ENCODE measurements around the gene SMTNL2. TPM values are rescaled to one million over a fixed set of nuclear protein-coding genes. Genes with fewer than 3 reads are reported as not detected.

The SMTNL2 gene
- total RNA-seq, 1 experiment from 2014 or later: 39.3 TPM

GRCh38 chr17:4560421-4560820 is 23.9 kb upstream of the SMTNL2 start, which contains the start of gene GGT6:
TSS of gene GGT6 (minus strand) at chr17:4560577. CDS start at chr17:4560521, 56 bp downstream.
- no peak for TF ChIP-seq CTCF (IDR thresholded peaks at IDR 0.05; ENCODE audit: insufficient read depth in 1 of 2, low read depth in 1 of 2, low read length in 1 of 2, severe bottlenecking in 1 of 2, unreplicated experiment in 1 of 2)
- Mint-ChIP-seq H3K27me3 (ENCODE audit: insufficient read depth, unreplicated experiment) (no peaks in the 10 kb centered on the region), H3K27ac (ENCODE audit: unreplicated experiment) (no peak within 1 kb of the TSS), H3K4me1 (ENCODE audit: low read depth, unreplicated experiment) (peaks cover 7% of the 10 kb centered on the region), H3K9me3 (ENCODE audit: unreplicated experiment) (no peaks in the 10 kb centered on the region), H3K4me3 (ENCODE audit: unreplicated experiment) (no peak within 1 kb of the TSS), H3K36me3 (ENCODE audit: insufficient read depth, unreplicated experiment) (peaks cover 13% of the 10 kb centered on the region)
- no peaks in the 10 kb centered on the region for H3K4me1 ChIP-seq
- no peaks in the 10 kb centered on the region for H3K27me3 ChIP-seq (replicated peaks; ENCODE audit: control insufficient read depth, insufficient read depth, low read length)
- POLR2A ChIA-PET: no interaction called here
- no TSS peak for BruUV-seq (replicated peaks)
- DNase-seq: no peak
- H3K36me3 ChIP-seq (ENCODE audit: control insufficient read depth, insufficient read depth, low read length): no peaks in the 10 kb centered on the region
- no peak within 1 kb of the TSS for H3K4me3 ChIP-seq (ENCODE audit: low read depth, low read length)
- CTCF ChIA-PET: no interaction called here
- H3K9me3 ChIP-seq: no peaks in the 10 kb centered on the region
- intact Hi-C loops (cut with micrococcal nuclease; ENCODE audit: unreplicated experiment): loop anchor here (10.0 kb wide), 1 partner anchor 134 kb away; no protein-coding TSS in a partner anchor

- no peak for DNase-seq
- H3K36me3 ChIP-seq (ENCODE audit: control insufficient read depth, insufficient read depth, low read length): no peaks in the 10 kb centered on the region
- no peaks in the 10 kb centered on the region for H3K27me3 ChIP-seq (replicated peaks; ENCODE audit: control insufficient read depth, insufficient read depth, low read length)
- intact Hi-C loops (cut with micrococcal nuclease; ENCODE audit: unreplicated experiment): loop anchor here (10.0 kb wide), 1 partner anchor 134 kb away; no protein-coding TSS in a partner anchor
- peak in 1 of 2 experiments; percentile 4 for TF ChIP-seq CTCF (IDR thresholded peaks at IDR 0.05; ENCODE audit: insufficient read depth in 1 of 2, low read depth in 1 of 2, low read length in 1 of 2, severe bottlenecking in 1 of 2, unreplicated experiment in 1 of 2)
- POLR2A ChIA-PET: no interaction called here
- Mint-ChIP-seq H3K27ac (ENCODE audit: unreplicated experiment) (no peak overlapping the region), H3K9me3 (ENCODE audit: unreplicated experiment) (no peaks in the 10 kb centered on the region), H3K4me1 (ENCODE audit: low read depth, unreplicated experiment) (peaks cover 4% of the 10 kb centered on the region), H3K4me3 (ENCODE audit: unreplicated experiment) (no peak overlapping the region), H3K36me3 (ENCODE audit: insufficient read depth, unreplicated experiment) (peaks cover 10% of the 10 kb centered on the region), H3K27me3 (ENCODE audit: insufficient read depth, unreplicated experiment) (no peaks in the 10 kb centered on the region)
- BruUV-seq (replicated peaks): no TSS peak
- CTCF ChIA-PET: no interaction called here
- no peaks in the 10 kb centered on the region for H3K4me1 ChIP-seq
- no peak overlapping the region for H3K4me3 ChIP-seq (ENCODE audit: low read depth, low read length)
- no peaks in the 10 kb centered on the region for H3K9me3 ChIP-seq
Observed at GRCh38 chr17:4560837-4561256, 23.5 kb upstream of the SMTNL2 start.

- H3K27ac Mint-ChIP-seq (ENCODE audit: unreplicated experiment): no peak overlapping the region
- no TSS peak for BruUV-seq (replicated peaks)
- no peaks in the 10 kb centered on the region for H3K36me3 Mint-ChIP-seq (ENCODE audit: insufficient read depth, unreplicated experiment)
- H3K4me1 Mint-ChIP-seq (ENCODE audit: low read depth, unreplicated experiment): peaks cover 6% of the 10 kb centered on the region
- H3K9me3 Mint-ChIP-seq (ENCODE audit: unreplicated experiment): no peaks in the 10 kb centered on the region
- no peak for DNase-seq
- CTCF ChIA-PET: interaction anchor here (1.6 kb wide), 1 partner anchor 63 kb away, joined by 4 read pairs; no protein-coding TSS in a partner anchor
- no peaks in the 10 kb centered on the region for H3K27me3 ChIP-seq (replicated peaks; ENCODE audit: control insufficient read depth, insufficient read depth, low read length)
- POLR2A ChIA-PET: no interaction called here
- no peak for TF ChIP-seq CTCF (IDR thresholded peaks at IDR 0.05; ENCODE audit: insufficient read depth in 1 of 2, low read depth in 1 of 2, low read length in 1 of 2, severe bottlenecking in 1 of 2, unreplicated experiment in 1 of 2)
- H3K4me3 ChIP-seq (ENCODE audit: low read depth, low read length): no peak overlapping the region
- intact Hi-C loops (cut with micrococcal nuclease; ENCODE audit: unreplicated experiment): loop anchor here (10.0 kb wide), 1 partner anchor 133 kb away; no protein-coding TSS in a partner anchor
- H3K36me3 ChIP-seq (ENCODE audit: control insufficient read depth, insufficient read depth, low read length): no peaks in the 10 kb centered on the region
- H3K9me3 ChIP-seq: no peaks in the 10 kb centered on the region
- no peak overlapping the region for H3K4me3 Mint-ChIP-seq (ENCODE audit: unreplicated experiment)
- no peaks in the 10 kb centered on the region for H3K27me3 Mint-ChIP-seq (ENCODE audit: insufficient read depth, unreplicated experiment)
- H3K4me1 ChIP-seq: peaks cover 5% of the 10 kb centered on the region; the same call in 1 of the 2 replicates
Observed at GRCh38 chr17:4562015-4562969, 22.0 kb upstream of the SMTNL2 start.
